SKM-1 treated with dmso at 0.1 percent for 144 hours (cell line): ENCODE measurements around the gene LSM14A.
"Not testable (repeated sequence)": the region's sequence is repeated elsewhere in the genome, so short reads cannot be mapped to it uniquely, and the experiment has no call there.

Experiments
- DNase-seq: peaks from one replicate; lab custom pipeline; 2025; ENCODE audit not compliant: unreplicated experiment; lab: John Stamatoyannopoulos, UW

Gene LSM14A

DNA sequence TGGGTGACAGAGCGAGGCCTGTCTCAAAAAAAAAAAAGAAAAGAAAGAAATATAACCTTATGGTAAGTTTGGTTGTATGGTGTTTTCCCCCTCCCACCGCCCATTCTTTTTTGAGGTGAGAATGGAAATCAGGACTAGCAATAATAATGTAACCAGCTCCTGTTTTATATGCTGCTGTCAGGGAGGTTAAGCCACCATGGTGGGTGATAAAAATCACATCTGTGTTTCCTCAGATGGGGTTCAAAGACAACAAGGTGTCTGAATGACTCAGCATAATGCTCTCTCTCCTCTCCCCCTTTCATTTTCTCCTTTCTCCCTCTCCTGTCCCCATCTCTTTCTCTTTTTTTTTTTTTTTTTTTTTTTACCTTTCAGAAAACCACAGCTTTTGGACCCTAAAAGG lies 53.7 kb downstream of the LSM14A start:
- DNase-seq, result no peak

- no peak for DNase-seq
Observed at GRCh38 chr19:34228347-34228746, 56.0 kb downstream of the LSM14A start.

DNA sequence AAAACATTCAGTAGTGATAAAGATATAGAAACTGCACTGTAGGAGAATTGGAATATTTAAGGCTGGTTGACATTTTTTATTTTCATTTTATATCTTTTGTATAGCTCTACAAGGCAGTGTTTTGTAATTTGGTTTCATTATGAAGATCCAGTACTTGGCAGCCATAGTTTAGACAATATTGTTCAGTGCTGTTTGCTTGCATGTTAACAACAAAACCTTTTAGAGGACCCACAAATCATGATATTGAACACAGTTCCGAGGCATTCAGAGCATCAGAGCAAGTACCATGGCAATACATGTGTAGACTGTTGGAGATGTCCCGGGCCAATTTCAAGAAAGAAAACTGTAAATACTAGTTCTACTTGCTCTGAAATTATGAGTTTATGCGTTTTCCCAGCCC lies 56.5 kb downstream of the LSM14A start:
- DNase-seq, result no peak

DNA sequence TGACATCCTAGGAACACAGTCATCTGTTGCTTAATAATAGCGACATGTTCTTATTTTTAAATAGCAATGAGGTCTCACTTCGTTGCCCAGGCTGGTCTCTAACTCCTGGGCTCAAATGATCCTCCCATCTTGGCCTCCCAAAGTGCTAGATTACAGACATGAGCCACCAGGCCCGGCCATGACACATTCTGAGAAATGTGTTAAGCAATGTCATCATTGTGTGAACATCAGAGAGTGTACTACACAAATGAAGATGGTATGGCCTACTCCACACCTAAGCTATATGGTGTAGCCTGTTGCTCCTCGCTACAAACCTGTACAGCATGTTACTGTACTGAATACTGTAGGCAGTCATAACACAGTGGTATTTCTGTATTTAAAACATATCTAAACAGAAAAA lies 57.4 kb downstream of the LSM14A start:
- no peak for DNase-seq

DNA sequence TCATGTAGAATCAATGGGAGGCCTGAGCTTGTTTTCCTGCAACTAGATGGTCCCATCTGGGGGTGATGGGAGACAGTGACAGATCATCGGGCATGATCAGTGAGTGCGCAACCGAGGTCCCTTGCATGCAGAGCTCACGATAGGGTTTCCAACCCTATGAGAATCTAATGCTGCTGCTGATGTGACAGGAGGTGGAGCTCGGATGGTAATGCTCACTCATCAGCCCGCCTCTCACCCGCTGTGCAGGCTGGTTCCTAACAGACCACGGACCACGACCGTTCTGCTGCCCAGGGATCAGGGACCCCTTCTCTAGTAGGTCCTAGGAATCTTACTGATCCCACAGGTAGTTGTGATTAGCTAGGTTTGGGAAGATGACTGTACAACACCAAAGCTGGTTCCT lies 58.5 kb downstream of the LSM14A start:
- no peak for DNase-seq

DNA sequence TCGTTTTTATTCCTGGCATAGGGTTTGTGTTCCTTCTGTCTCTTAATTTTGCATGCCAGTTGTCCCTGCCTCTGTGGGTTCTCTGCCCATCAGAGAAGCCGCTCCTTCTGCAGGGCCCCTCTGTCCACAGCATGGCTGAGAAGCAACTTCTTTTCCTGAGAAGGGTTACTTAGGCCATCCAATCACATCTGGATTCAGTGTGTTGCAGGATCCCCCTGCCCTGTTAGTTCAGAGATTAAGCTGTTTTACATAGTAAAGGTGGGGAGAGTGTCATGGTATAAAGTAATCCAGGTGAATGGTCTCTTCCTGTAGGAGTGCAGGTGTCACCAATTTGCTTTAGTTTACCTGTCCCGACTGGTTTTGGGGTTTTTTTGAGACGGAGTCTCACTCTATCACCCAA lies 59.1 kb downstream of the LSM14A start:
- no peak for DNase-seq

DNA sequence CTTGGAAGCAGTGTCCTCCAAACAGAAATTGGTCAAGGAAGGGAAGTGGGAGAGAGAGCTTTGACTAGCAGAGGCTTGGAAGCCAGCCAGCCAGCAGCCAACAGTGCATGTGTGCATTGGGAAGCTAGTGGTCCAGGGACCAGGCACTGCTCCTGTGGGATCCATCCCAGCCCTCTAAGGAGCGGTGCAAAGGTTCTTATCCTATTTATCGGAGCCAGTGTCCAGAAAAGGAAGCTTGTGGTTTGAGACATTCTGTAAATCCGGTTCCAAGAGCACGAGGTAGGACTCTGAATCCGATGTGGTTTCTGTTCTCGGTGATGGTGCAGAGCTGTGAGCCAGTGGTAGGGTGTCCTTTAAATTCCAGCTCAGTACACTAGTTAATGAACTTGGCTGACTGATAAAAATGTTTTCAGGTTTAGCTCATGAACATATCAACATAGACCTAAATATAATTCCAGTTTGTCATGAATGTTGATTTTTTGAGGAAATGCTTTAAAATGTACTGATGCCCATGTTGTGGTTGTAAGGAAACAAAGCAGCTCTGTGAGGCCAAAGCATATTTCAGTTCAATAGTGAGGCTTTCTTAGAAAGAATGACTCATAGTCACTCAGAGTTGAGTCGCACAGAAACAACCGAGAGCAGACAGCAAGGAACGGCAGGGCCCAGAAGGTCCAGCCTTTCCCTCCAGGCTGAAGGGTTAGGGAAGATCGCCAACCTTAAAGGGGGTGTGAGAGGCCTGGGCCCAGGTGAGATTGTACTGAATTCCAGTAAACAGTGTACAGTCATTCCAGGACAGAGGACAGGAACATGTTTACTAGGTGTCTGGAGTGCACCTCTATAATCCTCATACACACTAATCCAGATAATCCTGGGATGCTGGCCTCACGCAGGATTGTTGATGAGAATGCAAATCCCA lies 60.5 kb downstream of the LSM14A start:
- no peak for DNase-seq

- no peak for DNase-seq
Observed at GRCh38 chr19:34235425-34235940, 63.2 kb downstream of the LSM14A start.

- DNase-seq, result no peak
Observed at GRCh38 chr19:34236035-34236987, 64.0 kb downstream of the LSM14A start.

GRCh38 chr19:34237283-34237682 lies 65.0 kb downstream of the LSM14A start:
- no peak for DNase-seq

GRCh38 chr19:34237939-34238338 lies 65.6 kb downstream of the LSM14A start:
- DNase-seq, result no peak

DNA sequence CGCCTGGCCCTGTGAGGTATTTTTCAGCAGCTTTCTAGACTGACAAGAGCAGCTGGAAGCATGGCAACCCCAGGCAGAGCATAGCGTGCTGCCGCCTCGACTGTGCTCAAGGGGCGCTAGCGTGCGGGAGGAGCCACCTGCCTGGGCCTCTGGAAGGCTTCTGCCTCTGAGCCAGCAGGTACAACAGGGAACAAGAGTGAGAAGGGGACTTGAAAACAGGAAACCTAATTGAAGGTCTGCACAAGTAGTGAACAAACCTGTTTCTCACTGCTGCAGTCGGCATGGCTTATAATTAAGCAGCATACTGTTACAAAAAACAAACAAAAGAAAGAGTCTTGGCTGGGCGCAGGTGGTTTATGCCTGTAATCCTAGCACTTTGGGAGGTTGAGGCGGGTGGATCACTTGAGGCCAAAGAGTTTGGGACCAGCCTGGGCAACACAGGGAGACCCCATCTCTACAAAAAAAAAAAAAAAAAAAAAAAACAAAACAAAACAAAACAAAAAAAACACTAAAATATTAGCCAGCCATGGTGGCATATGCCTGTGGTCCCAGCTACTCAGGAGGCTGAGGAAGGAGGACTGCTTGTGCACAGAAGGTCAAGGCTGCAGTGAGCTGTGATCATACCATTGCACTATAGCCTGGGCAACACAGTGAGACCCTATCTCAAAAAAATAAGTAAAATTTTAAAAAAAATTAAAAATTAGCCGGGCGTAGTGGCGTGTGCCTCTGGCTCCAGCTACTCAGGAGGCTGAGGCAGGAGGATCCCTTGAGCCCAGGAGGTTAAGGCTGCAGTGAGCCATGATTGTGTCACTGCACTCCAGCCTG lies 69.4 kb downstream of the LSM14A start:
- no peak for DNase-seq

DNA sequence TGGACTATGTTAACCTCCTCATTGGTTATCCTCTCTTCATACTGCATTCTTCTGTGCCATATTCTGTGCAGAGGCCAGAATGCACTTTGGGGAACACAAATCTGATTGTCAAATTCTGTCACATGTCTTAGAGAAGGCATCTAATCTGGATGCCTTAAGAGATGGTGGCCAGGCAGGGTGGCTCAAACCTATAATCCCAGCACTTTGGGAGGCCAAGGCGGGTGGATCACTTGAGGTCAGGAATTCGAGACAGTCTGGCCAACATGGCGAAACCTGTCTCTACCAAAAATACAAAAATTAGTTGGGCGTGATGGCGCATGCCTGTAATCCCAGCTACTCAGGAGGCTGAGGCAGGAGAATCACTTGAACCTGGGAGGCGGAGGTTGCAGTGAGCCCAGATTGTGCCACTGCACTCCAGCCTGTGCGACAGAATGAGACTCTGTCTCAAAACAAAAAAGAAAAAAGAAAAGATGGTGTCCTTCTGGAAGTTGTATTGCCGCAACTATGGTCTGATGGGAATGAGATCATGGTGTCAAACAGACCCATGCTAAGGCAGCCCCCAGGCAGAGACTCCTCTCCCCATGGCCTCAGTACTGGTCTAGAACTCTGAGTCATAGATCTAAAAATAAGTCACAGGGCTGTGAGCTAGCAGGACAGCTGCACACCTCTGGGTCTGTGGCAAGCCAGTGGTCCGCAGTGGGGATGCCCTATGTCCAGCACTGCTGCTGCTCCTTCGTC lies 71.0 kb downstream of the LSM14A start:
- not testable (repeated sequence) for DNase-seq

- DNase-seq, result no peak
Observed at GRCh38 chr19:34243876-34244578, 71.7 kb downstream of the LSM14A start.

DNA sequence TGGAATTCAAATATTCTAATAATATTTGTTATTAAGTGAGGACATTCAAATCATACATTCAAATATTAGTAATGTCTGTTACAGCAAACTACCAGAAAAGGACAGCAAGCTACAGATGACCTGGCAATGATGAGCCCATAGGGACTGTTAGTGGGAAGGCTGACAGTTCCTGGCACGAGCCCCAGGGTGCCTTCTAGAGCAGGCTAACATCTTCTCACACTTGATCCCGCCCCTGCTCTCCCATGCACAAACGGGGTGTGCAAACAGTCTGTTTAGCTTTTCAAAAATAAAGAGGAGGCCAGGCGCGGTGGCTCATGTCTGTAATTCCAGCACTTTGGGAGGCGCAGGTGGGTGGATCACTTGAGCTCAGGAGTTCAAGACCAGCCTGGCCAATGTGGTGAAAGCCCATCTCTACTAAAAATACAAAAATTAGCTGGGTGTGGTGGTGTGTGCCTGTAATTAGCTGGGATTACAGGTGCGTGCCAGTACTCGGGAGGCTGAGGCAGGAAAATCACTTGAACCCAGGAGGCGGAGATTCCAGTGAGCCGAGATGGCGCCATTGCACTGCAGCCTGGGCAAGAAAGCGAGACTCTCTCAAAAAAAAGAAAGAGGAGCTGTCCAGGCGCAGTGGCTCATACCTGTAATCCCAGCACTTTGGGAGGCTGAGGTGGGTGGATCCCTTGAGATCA lies 72.5 kb downstream of the LSM14A start:
- no peak for DNase-seq

- no peak for DNase-seq
Observed at GRCh38 chr19:34246340-34246739, 74.0 kb downstream of the LSM14A start.

DNA sequence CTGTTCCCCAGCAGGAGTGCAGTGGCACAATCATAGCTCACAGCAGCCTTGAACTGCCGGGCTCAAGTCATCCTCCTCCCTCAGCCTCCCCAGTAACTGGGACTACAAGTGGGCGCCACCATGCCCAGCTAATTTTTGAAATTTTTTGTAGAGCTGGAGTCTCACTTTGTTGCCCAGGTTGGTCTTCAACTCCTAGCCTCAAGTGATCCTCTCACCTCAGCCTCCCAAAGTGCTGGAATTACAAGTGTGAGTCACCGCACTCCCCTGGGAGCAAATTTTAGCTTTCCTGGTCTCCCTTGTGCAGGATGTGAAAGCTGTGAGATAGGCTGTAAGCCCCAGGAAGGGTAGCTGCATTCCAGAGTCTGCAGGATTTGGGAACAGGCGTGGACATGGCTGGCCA lies 76.6 kb downstream of the LSM14A start:
- DNase-seq, result no peak

GRCh38 chr19:34253167-34253566 lies 80.9 kb downstream of the LSM14A start:
- DNase-seq, result not testable (repeated sequence)

GRCh38 chr19:34253681-34254045 lies 81.4 kb downstream of the LSM14A start:
- DNase-seq, result not testable (repeated sequence)
